Suppressor macrophage treated with lipopolysaccharide for 1 hour (primary cell): Measurements from ENCODE around the gene VOPP1.

Experiments
- DNase-seq, 3 donors: peaks; one replicate each; pipeline ENCODE4 v3.0.0-alpha.2; 2020 to 2022

VOPP1 gene

DNA sequence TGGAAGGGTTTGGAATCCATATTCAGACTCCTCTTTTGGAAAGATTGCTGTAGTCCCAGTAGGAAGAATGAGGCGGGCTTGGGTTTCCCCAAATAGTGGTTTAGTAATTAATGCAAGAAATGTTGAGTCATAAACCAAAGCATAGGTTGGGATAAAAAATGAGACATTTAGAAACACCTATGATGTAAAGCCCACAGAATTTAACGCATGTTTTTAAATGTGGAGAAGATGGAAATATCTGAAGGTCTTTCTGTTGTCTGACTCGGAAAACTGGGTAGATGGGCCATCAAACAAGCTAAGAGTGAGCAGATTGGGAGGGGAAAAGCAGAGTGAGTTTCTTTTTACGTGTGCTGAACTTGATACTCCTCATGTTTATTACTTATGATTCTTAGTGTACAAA, 145.0 kb downstream of the VOPP1 start:
- no peak for DNase-seq

DNA sequence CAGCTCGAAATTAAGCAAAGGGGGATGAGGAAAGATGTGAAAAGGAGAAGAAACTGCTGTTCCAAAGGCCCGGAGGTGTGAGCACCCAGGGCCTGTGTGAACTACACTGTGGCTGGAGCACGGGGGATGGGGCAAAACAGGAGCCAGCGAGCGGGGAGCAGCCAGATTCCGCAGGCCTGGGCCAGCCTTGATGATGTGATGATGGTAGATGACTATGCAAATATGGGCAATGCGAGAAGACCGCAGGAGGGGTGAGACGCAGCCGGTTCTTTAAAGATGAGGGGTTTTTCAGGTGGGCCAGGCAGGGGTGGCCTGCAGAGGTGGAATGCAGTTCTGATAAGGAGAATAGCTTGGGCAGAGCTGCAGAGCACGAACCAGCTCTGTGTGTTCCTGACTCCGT, 145.6 kb downstream of the VOPP1 start:
- DNase-seq, result no peak

DNA sequence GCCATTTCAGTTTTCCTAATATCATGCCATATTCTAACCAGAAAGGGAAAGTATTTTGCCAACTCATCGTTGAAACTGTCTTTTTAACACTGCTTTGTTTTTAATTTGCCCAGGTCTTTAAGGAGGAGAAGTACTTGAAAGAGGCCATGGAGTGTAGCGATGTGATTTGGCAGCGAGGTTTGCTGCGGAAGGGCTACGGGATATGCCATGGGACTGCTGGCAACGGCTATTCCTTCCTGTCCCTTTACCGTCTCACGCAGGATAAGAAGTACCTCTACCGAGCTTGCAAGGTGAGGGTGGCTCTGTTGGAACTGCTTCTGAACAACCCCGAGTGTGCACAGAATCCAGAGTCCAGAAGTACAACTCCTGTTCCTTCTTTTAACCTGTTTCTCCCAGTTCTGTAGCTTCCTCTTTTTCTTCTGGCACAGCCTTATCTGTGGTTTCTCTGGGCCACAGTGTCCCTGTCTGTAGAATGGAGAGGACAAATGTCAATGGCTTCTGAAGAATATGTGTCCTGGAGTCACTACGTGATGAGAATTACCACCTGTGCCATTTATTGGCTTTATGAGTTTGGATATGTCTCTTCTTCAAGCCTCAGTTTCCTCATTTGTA, 147.1 kb downstream of the VOPP1 start:
- DNase-seq, result no peak

DNA sequence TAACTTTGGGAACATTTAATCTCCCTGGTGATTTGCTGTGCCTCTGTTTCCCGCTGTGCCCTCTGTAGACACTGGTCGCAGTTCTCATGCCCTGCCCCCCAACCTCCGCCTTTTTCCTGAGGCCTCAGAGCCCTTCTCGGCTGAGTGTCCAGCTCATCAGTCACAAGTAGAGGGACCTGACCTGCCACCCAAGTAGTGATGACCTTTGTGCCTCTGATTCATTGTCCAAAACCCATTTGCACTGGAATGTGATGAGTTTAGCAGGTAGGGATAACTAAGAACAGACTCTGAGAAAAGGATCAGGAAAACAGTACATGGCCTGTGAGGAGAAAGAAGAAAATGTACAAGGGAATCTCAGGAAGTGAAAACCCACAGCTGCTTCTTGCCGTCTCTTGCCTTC, 148.4 kb downstream of the VOPP1 start:
- DNase-seq, result no peak

DNA sequence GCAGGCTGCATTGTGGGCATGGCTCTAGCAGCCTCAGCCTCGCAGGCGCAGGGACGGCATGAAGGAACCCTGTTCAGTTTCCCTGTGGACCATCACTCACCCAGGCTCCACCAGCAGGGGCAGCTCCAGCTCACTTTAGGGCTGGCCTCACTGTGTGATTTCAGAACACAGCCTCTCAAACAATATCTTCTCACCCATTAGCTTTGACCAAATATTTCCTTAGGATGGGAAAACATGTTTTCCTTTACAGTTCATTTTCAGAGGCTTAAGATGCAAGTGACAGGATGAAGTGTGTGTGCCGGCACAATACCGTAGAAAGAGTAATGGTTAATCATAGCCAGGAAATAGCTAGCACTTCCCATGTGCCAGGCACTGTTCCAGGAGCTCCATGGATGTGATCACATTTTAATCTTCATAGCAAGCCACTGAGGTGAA, 149.0 kb downstream of the VOPP1 start:
- DNase-seq, result no peak
